ENCODE measurements around the gene SMPD4. TPM values are rescaled to one million over a fixed set of nuclear protein-coding genes. Genes with fewer than 3 reads are reported as not detected.
"Not testable (repeated sequence)": the region's sequence is repeated elsewhere in the genome, so short reads cannot be mapped to it uniquely, and the experiment has no call there.

Gene SMPD4
- total and polyA plus RNA-seq, 2 of the 13 experiments (the other 11 are each of a cell fraction or from before 2014, with no cell fraction given) = 63.2 to 70.5 TPM

DNA sequence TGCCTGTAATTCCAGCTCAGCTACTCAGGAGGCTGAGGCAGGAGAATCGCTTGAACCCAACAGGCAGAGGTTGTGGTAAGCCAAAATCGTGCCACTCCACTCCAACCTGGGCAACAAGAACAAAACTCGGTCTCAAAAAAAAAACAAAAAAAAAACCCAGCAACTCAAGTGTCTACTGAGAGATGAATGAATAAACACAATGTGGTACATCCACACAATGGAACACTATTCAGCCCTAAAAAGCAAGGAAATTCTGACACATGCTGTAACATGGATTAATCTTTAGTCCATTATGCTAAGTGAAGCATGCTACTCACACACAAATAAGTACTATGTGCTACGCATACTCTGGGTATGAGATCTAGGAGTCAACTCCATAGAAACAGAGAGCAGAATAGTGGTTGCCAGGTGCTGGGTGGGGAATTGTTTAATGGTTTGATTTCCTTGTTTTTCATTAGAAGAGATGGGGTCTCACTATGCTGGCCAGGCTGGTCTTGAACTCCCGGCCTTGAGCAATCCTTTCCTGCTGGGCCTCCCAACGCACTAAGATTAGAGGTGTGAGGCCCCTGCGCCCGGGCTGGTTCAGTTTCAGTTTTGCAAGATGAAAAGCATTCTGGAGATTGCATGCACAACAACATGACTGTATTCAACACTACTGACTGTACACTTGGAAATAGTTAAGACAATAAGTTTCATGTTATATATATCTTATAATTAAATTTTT is 15.9 kb downstream of the SMPD4 start:
- FAIRE-seq (no peak), ATAC-seq (no peak), DNase-seq (ENCODE audit: low spot score) (no peak)
- in situ Hi-C loops (cut with HindIII; ENCODE audit: extremely low pct_ligation_motif_present, low pct_unique_long_range_greater_than_20kb) (no loop called here), intact Hi-C loops (cut with micrococcal nuclease; ENCODE audit: unreplicated experiment) (no loop called here)
- H3K27ac ChIP-seq (ENCODE audit: extremely low read length, insufficient read depth, low read length) = no peak overlapping the region
- no peak overlapping the region for H3K4me2 ChIP-seq (ENCODE audit: low read depth, low read length)
- no peaks in the 10 kb centered on the region for H3K4me1 ChIP-seq (ENCODE audit: insufficient read depth, low read length)
- no peaks in the 10 kb centered on the region for H4K20me1 ChIP-seq (ENCODE audit: insufficient read depth, low read length)
- no peak overlapping the region for H3K9ac ChIP-seq (ENCODE audit: insufficient read depth, low read depth, low read length)
- ChIA-PET CTCF (ENCODE audit: low intra/inter-chr PET ratio, low total read pairs) (no interaction called here), POLR2A (no interaction called here)
- no peaks in the 10 kb centered on the region for H3K27me3 ChIP-seq (ENCODE audit: control insufficient read depth in 1 of 2, insufficient read depth in 2 of 2, low read length in 2 of 2)
- no peak overlapping the region for H2AFZ ChIP-seq (ENCODE audit: low read length)
- no peaks in the 10 kb centered on the region for H3K9me3 ChIP-seq (ENCODE audit: low read length)
- no peaks in the 10 kb centered on the region for H3K79me2 ChIP-seq (ENCODE audit: insufficient read depth, low read length)
- peaks cover 34 to 73% of the 10 kb centered on the region in 2 experiments for H3K36me3 ChIP-seq (replicated peaks in 1 of 2; ENCODE audit: control insufficient read depth in 1 of 2, insufficient read depth in 2 of 2, low read length in 2 of 2)
- H3K4me3 ChIP-seq (replicated peaks in 1 of 3; ENCODE audit: insufficient read depth in 1 of 3, low read depth in 2 of 3, low read length in 3 of 3) = no peak overlapping the region
- no TSS peak for BruUV-seq (replicated peaks)
- WGBS (ENCODE audit: low lambda C conversion rate) = 98% methylated on average over 8 of the region's 8 CpGs
- TF ChIP-seq THAP11 (CRISPR knock-in tag; IDR thresholded peaks at IDR 0.05) (no peak), ZNF572 (CRISPR knock-in tag; IDR thresholded peaks at IDR 0.05) (no peak), CREM (IDR thresholded peaks at IDR 0.05) (no peak), CREM (CRISPR knock-in tag; IDR thresholded peaks at IDR 0.05) (no peak), ZNF121 (CRISPR knock-in tag; IDR thresholded peaks at IDR 0.05) (0 out of 2 replicates have a peak, but pooled peaks have one; percentile 22), ARHGAP35 (CRISPR knock-in tag; IDR thresholded peaks at IDR 0.05; ENCODE audit: borderline replicate concordance) (no peak), ZNF263 (CRISPR knock-in tag; IDR thresholded peaks at IDR 0.05) (no peak), ATAD3A (CRISPR knock-in tag; IDR thresholded peaks at IDR 0.05) (no peak)

DNA sequence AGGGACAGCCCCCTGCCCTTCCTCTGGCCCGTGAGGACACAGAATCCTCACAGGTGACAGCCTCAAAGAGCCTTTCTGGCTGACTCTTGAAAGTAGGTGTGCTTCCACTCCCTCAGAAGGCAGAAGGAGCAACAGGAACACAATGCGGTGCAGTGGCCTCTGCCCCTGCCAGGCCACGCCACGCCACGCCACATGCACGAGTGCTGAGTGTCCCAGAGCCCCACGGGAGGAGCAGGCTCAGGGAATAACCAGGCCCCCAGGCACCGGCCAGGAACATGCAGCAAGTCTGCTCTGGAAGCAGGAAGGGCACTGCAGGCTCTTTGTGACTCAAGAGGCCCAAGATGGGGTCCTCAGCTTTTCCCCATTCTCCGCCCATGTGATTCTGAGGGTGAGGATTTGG is 18.4 kb downstream of the SMPD4 start:
- 98% methylated on average over 7 of the region's 9 CpGs for WGBS (ENCODE audit: low lambda C conversion rate)

DNA sequence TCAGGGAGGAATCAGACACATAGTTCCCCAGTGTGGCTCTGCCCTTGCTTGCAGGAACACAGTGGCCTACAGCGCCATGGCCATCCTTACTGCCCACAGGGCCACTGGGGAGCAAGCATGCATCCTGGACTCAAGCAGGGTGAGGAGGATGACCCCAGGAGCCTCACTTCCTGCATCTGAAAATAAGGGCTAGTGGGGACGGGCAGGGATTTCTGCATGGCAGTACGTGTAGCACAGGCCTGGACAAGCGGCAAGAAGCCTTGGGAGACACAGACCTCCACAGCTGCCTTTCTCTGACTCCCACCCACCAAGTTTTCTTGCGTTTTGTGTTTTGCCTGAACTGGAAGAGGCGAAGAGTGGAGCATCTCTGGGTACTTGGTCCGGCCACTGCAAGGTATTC is 18.9 kb downstream of the SMPD4 start:
- H3K4me1 ChIP-seq (ENCODE audit: insufficient read depth, low read length); in situ Hi-C loops (cut with HindIII; ENCODE audit: extremely low pct_ligation_motif_present, low pct_unique_long_range_greater_than_20kb); H3K4me3 ChIP-seq (replicated peaks in 1 of 3; ENCODE audit: insufficient read depth in 1 of 3, low read depth in 2 of 3, low read length in 3 of 3); H4K20me1 ChIP-seq (ENCODE audit: insufficient read depth, low read length); POLR2A ChIA-PET; H2AFZ ChIP-seq (ENCODE audit: low read length); H3K27me3 ChIP-seq (ENCODE audit: control insufficient read depth in 1 of 2, insufficient read depth in 2 of 2, low read length in 2 of 2); intact Hi-C loops (cut with micrococcal nuclease; ENCODE audit: unreplicated experiment); H3K79me2 ChIP-seq (ENCODE audit: insufficient read depth, low read length); H3K27ac ChIP-seq (ENCODE audit: extremely low read length, insufficient read depth, low read length); CTCF ChIA-PET (ENCODE audit: low intra/inter-chr PET ratio, low total read pairs); H3K9me3 ChIP-seq (ENCODE audit: low read length); FAIRE-seq; H3K4me2 ChIP-seq (ENCODE audit: low read depth, low read length); BruUV-seq (replicated peaks); DNase-seq (ENCODE audit: low spot score); ATAC-seq; H3K9ac ChIP-seq (ENCODE audit: insufficient read depth, low read depth, low read length): not testable (repeated sequence)
- WGBS (ENCODE audit: low lambda C conversion rate) = 99% methylated on average over 6 of the region's 7 CpGs
- H3K36me3 ChIP-seq (replicated peaks in 1 of 2; ENCODE audit: control insufficient read depth in 1 of 2, insufficient read depth in 2 of 2, low read length in 2 of 2) = peaks cover 31 to 58% of the 10 kb centered on the region in 2 experiments

More for the DNA sequence above, 18.4 kb downstream of the SMPD4 start:
- intact Hi-C loops (cut with micrococcal nuclease; ENCODE audit: unreplicated experiment) (no loop called here), in situ Hi-C loops (cut with HindIII; ENCODE audit: extremely low pct_ligation_motif_present, low pct_unique_long_range_greater_than_20kb) (no loop called here)
- ChIA-PET POLR2A (no interaction called here), CTCF (ENCODE audit: low intra/inter-chr PET ratio, low total read pairs) (no interaction called here)
- no peaks in the 10 kb centered on the region for H4K20me1 ChIP-seq (ENCODE audit: insufficient read depth, low read length)
- no peaks in the 10 kb centered on the region for H3K79me2 ChIP-seq (ENCODE audit: insufficient read depth, low read length)
- DNase-seq (ENCODE audit: low spot score) = no peak
- no peak overlapping the region for H2AFZ ChIP-seq (ENCODE audit: low read length)
- FAIRE-seq = no peak
- BruUV-seq (replicated peaks) = no TSS peak
- peaks cover 33 to 63% of the 10 kb centered on the region in 2 experiments for H3K36me3 ChIP-seq (replicated peaks in 1 of 2; ENCODE audit: control insufficient read depth in 1 of 2, insufficient read depth in 2 of 2, low read length in 2 of 2)
- H3K9ac ChIP-seq (ENCODE audit: insufficient read depth, low read depth, low read length) = no peak overlapping the region
- H3K4me2 ChIP-seq (ENCODE audit: low read depth, low read length) = no peak overlapping the region
- no peak overlapping the region for H3K4me3 ChIP-seq (replicated peaks in 1 of 3; ENCODE audit: insufficient read depth in 1 of 3, low read depth in 2 of 3, low read length in 3 of 3)
- H3K27ac ChIP-seq (ENCODE audit: extremely low read length, insufficient read depth, low read length) = no peak overlapping the region
- no peaks in the 10 kb centered on the region for H3K4me1 ChIP-seq (ENCODE audit: insufficient read depth, low read length)
- TF ChIP-seq, protein P1, sequence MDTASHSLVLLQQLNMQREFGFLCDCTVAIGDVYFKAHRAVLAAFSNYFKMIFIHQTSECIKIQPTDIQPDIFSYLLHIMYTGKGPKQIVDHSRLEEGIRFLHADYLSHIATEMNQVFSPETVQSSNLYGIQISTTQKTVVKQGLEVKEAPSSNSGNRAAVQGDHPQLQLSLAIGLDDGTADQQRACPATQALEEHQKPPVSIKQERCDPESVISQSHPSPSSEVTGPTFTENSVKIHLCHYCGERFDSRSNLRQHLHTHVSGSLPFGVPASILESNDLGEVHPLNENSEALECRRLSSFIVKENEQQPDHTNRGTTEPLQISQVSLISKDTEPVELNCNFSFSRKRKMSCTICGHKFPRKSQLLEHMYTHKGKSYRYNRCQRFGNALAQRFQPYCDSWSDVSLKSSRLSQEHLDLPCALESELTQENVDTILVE (CRISPR knock-in tag; IDR thresholded peaks at IDR 0.05) = no peak
- TF ChIP-seq ZFP36L1 (CRISPR knock-in tag; IDR thresholded peaks at IDR 0.05) = no peak
- H3K9me3 ChIP-seq (ENCODE audit: low read length) = no peaks in the 10 kb centered on the region
- no peaks in the 10 kb centered on the region for H3K27me3 ChIP-seq (ENCODE audit: control insufficient read depth in 1 of 2, insufficient read depth in 2 of 2, low read length in 2 of 2)
- no peak for ATAC-seq

Measured in HepG2 (cell line).